Measurements from ENCODE around the gene ILDR1.

ILDR1 gene

DNA sequence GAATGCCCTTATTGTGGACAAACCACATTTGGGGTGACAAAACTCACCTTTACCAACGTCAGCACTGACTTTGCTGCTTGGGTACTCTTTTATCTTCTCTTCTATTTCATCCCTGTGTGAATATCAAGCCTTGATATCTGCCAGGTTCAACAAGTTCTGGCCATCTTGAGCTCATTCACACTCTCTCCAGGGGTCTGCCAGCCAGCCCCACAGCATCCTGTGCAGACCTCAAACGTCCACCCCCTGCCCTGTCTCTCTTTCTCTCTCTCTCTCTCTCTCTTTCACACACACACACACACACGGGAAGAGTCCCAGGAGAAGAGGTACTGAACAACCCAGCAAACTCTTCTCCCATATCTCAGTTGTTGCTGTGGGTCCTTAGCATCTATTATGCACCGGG is 10.7 kb downstream of the ILDR1 start:
- no peak for DNase-seq (ENCODE audit: extremely low spot score)
- TF ChIP-seq CTBP1 (IDR thresholded peaks at IDR 0.05; ENCODE audit: borderline replicate concordance) (no peak), TARDBP (IDR thresholded peaks at IDR 0.05) (no peak), ELF4 (IDR thresholded peaks at IDR 0.05) (no peak), SUZ12 (IDR thresholded peaks at IDR 0.05) (no peak), ARNT (IDR thresholded peaks at IDR 0.05) (no peak), FOXK2 (IDR thresholded peaks at IDR 0.05) (no peak), FOXA1 (IDR thresholded peaks at IDR 0.05) (no peak), L3MBTL2 (conservative IDR thresholded peaks at IDR 0.05) (no peak), HDGF (IDR thresholded peaks at IDR 0.05; ENCODE audit: borderline replicate concordance) (no peak), FOXM1 (IDR thresholded peaks at IDR 0.05; ENCODE audit: borderline replicate concordance) (no peak), ZNF384 (IDR thresholded peaks at IDR 0.05) (no peak), NFRKB (IDR thresholded peaks at IDR 0.05) (no peak), LEF1 (IDR thresholded peaks at IDR 0.05; ENCODE audit: borderline replicate concordance) (no peak), SP1 (IDR thresholded peaks at IDR 0.05) (no peak), BHLHE40 (IDR thresholded peaks at IDR 0.05; ENCODE audit: borderline replicate concordance) (no peak)
- TF ChIP-seq, protein P1, sequence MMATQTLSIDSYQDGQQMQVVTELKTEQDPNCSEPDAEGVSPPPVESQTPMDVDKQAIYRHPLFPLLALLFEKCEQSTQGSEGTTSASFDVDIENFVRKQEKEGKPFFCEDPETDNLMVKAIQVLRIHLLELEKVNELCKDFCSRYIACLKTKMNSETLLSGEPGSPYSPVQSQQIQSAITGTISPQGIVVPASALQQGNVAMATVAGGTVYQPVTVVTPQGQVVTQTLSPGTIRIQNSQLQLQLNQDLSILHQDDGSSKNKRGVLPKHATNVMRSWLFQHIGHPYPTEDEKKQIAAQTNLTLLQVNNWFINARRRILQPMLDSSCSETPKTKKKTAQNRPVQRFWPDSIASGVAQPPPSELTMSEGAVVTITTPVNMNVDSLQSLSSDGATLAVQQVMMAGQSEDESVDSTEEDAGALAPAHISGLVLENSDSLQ (IDR thresholded peaks at IDR 0.05) = no peak
- ChIA-PET CTCF (interaction anchor here (0.6 kb wide), 1 partner anchor 257 kb away, joined by 5 read pairs; no protein-coding TSS in a partner anchor), POLR2A (no interaction called here)

DNA sequence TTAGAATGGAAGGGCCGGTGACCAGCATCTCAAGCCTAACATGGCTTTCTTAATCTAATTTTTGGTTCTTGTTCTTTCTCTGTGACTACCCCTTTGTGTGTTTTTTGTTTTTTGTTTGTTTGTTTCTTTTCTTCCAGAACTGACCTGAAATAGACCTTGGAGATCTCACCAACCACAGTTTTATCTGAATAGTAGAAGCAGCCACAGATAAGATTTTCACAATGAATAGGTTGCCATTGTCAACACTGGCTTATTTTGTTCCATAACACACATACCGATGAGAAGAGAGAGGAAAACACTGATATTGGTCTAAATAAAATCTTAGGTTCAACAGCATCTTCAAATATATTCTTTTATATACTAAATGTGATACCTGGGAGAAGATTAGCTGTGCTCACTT is 11.5 kb downstream of the ILDR1 start:
- no peak for DNase-seq (ENCODE audit: extremely low spot score)
- ChIA-PET CTCF (no interaction called here), POLR2A (no interaction called here)
- TF ChIP-seq NFRKB (IDR thresholded peaks at IDR 0.05) = no peak
- no peak for TF ChIP-seq SP1 (IDR thresholded peaks at IDR 0.05)
- no peak for TF ChIP-seq FOXA1 (IDR thresholded peaks at IDR 0.05)
- TF ChIP-seq TARDBP (IDR thresholded peaks at IDR 0.05) = no peak
- no peak for TF ChIP-seq FOXK2 (IDR thresholded peaks at IDR 0.05)
- no peak for TF ChIP-seq BHLHE40 (IDR thresholded peaks at IDR 0.05; ENCODE audit: borderline replicate concordance)
- TF ChIP-seq HDGF (IDR thresholded peaks at IDR 0.05; ENCODE audit: borderline replicate concordance) = no peak
- TF ChIP-seq L3MBTL2 (conservative IDR thresholded peaks at IDR 0.05) = no peak
- no peak for TF ChIP-seq CTBP1 (IDR thresholded peaks at IDR 0.05; ENCODE audit: borderline replicate concordance)
- no peak for TF ChIP-seq ZNF384 (IDR thresholded peaks at IDR 0.05)

DNA sequence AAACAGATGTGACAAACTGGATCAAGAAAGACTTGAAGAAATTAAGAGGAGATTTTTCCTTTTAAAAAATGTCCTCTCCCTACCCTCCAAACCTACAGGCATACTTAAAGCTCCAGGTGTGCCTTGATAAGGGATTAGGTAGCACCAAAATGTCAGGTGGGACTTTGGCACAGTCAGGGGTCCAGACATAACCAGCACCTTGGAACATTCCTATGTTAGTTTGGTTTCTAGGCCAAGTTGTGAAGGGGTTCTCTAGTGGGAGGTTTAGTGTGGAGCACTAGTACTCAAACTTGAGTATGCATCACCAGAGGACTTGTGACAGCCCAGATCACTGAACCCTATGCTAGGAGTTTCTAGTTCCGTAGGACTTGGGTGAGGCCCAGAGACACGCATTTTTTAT is 13.9 kb downstream of the ILDR1 start:
- ChIA-PET CTCF (no interaction called here), POLR2A (no interaction called here)
- TF ChIP-seq, protein P1 (IDR thresholded peaks at IDR 0.05) = no peak
- TF ChIP-seq BHLHE40 (IDR thresholded peaks at IDR 0.05; ENCODE audit: borderline replicate concordance) (no peak), FOXM1 (IDR thresholded peaks at IDR 0.05; ENCODE audit: borderline replicate concordance) (no peak), ELF4 (IDR thresholded peaks at IDR 0.05) (no peak), CTBP1 (IDR thresholded peaks at IDR 0.05; ENCODE audit: borderline replicate concordance) (no peak), FOXA1 (IDR thresholded peaks at IDR 0.05) (no peak), TARDBP (IDR thresholded peaks at IDR 0.05) (no peak), LEF1 (IDR thresholded peaks at IDR 0.05; ENCODE audit: borderline replicate concordance) (no peak), NFRKB (IDR thresholded peaks at IDR 0.05) (no peak), FOXK2 (IDR thresholded peaks at IDR 0.05) (no peak), SUZ12 (IDR thresholded peaks at IDR 0.05) (no peak), ARNT (IDR thresholded peaks at IDR 0.05) (no peak), HDGF (IDR thresholded peaks at IDR 0.05; ENCODE audit: borderline replicate concordance) (no peak), L3MBTL2 (conservative IDR thresholded peaks at IDR 0.05) (no peak)

DNA sequence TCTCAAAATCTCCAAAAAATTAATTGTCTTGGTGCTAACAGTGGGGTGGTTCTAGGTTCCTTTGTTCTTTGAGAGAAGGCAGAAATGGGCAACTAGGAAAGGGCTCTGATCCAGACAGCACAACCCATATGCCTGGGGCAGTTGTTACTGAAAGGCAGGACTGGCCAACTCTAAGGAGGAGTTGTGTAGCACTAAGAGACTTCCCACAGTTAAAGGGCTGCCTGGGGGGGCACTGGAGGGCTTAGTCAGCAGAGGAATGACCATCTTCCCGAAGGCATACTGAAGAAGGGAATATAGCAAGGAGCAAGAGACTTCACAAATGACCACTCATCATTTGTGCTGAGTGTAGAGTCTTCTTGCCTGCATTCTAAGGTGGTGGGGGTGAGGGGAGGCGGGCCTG is 15.8 kb downstream of the ILDR1 start:
- CTCF ChIA-PET = no interaction called here
- DNase-seq (ENCODE audit: extremely low spot score) = no peak
- no peak for TF ChIP-seq LEF1 (IDR thresholded peaks at IDR 0.05; ENCODE audit: borderline replicate concordance)
- TF ChIP-seq FOXM1 (IDR thresholded peaks at IDR 0.05; ENCODE audit: borderline replicate concordance) = no peak
- TF ChIP-seq SP1 (IDR thresholded peaks at IDR 0.05) = no peak
- POLR2A ChIA-PET = no interaction called here

More for the DNA sequence above, 13.9 kb downstream of the ILDR1 start:
- DNase-seq (ENCODE audit: extremely low spot score) = no peak

GRCh38 chr3:122004991-122005565 is 17.0 kb downstream of the ILDR1 start:
- ChIA-PET POLR2A (no interaction called here), CTCF (no interaction called here)
- DNase-seq (ENCODE audit: extremely low spot score) = no peak
- TF ChIP-seq, protein P1 (IDR thresholded peaks at IDR 0.05) = no peak
- no peak for TF ChIP-seq LEF1 (IDR thresholded peaks at IDR 0.05; ENCODE audit: borderline replicate concordance)

GRCh38 chr3:122004107-122004506 is 17.9 kb downstream of the ILDR1 start:
- ChIA-PET CTCF (interaction anchor here (0.6 to 1.1 kb wide), 2 partner anchors 9 to 54 kb away, joined by 3 to 4 read pairs; no protein-coding TSS in a partner anchor), POLR2A (no interaction called here)
- TF ChIP-seq FOXA1 (IDR thresholded peaks at IDR 0.05) = no peak

GRCh38 chr3:122003606-122004005 is 18.4 kb downstream of the ILDR1 start:
- no peak for DNase-seq (ENCODE audit: extremely low spot score)
- ChIA-PET POLR2A (no interaction called here), CTCF (interaction anchor here (0.6 to 1.1 kb wide), 2 partner anchors 8 to 54 kb away, joined by 3 to 4 read pairs; no protein-coding TSS in a partner anchor)
- no peak for TF ChIP-seq FOXM1 (IDR thresholded peaks at IDR 0.05; ENCODE audit: borderline replicate concordance)
- no peak for TF ChIP-seq LEF1 (IDR thresholded peaks at IDR 0.05; ENCODE audit: borderline replicate concordance)
- TF ChIP-seq FOXA1 (IDR thresholded peaks at IDR 0.05) = no peak
- TF ChIP-seq SP1 (IDR thresholded peaks at IDR 0.05) = no peak
- TF ChIP-seq BHLHE40 (IDR thresholded peaks at IDR 0.05; ENCODE audit: borderline replicate concordance) = no peak
- TF ChIP-seq ARNT (IDR thresholded peaks at IDR 0.05) = no peak
- TF ChIP-seq NFRKB (IDR thresholded peaks at IDR 0.05) = no peak

More at GRCh38 chr3:122004107-122004506, 17.9 kb downstream of the ILDR1 start:
- DNase-seq (ENCODE audit: extremely low spot score) = no peak

All from HEK293T (cell line).